GM23338 (cell line): ENCODE results near the gene IGSF22. TPM values are rescaled to one million over a fixed set of nuclear protein-coding genes. Genes with fewer than 3 reads are reported as not detected.

Experiments used
- ATAC-seq: fragments of 200-7000 bp; cut with Tn5 transposase; 3 replicates; pipeline ENCODE4 v1.9.1; 2020
- DNase-seq: peaks from one replicate; pipeline ENCODE4 v3.0.0-alpha.2; 2015; ENCODE audit warnings: low spot score
- H2AFZ ChIP-seq: fragments of 200-600 bp; sonication (generic); 2 replicates; pipeline ENCODE4 v1.8.0; 2016; ENCODE audit warnings: antibody characterized with exemption, mild to moderate bottlenecking, moderate library complexity
- H3F3A ChIP-seq: fragments of 200-600 bp; sonication (generic); replicated peaks from 2 replicates; pipeline ENCODE4 v1.8.0; 2017; ENCODE audit warnings: antibody characterized with exemption, mixed run types, low read depth
- H3K27ac ChIP-seq: fragments of 200-600 bp; sonication (generic); 2 replicates; pipeline ENCODE4 v1.6.1; 2016; ENCODE audit warnings: low read depth
- H3K27me3 ChIP-seq: fragments of 200-600 bp; sonication (generic); 2 replicates; pipeline ENCODE4 v1.8.0; 2016; ENCODE audit warnings: mild to moderate bottlenecking, mixed run types, moderate library complexity; ENCODE audit not compliant: insufficient read depth
- H3K36me3 ChIP-seq: fragments of 200-600 bp; sonication (generic); 2 replicates; pipeline ENCODE4 v1.8.0; 2016; ENCODE audit warnings: mild to moderate bottlenecking; ENCODE audit not compliant: insufficient read depth
- H3K4me1 ChIP-seq: fragments of 200-600 bp; sonication (generic); 2 replicates; pipeline ENCODE4 v1.8.0; 2016; ENCODE audit warnings: mild to moderate bottlenecking, moderate library complexity; ENCODE audit not compliant: insufficient read depth
- H3K4me2 ChIP-seq: fragments of 200-600 bp; sonication (generic); 2 replicates; pipeline ENCODE4 v1.7.1; 2017; ENCODE audit warnings: mixed run types
- H3K4me3 ChIP-seq: fragments of 200-600 bp; sonication (generic); 2 replicates; pipeline ENCODE4 v1.6.1; 2016; ENCODE audit warnings: mixed run types
- H3K79me2 ChIP-seq: fragments of 200-600 bp; sonication (generic); replicated peaks from 2 replicates; pipeline ENCODE4 v1.8.0; 2017; ENCODE audit warnings: mild to moderate bottlenecking; ENCODE audit not compliant: insufficient read depth
- H3K9me2 ChIP-seq: fragments of 200-600 bp; sonication (generic); 2 replicates; pipeline ENCODE4 v1.8.0; 2017; ENCODE audit not compliant: insufficient read depth
- H4K20me1 ChIP-seq: fragments of 200-600 bp; sonication (generic); replicated peaks from 2 replicates; pipeline ENCODE4 v1.8.0; 2017; ENCODE audit warnings: mild to moderate bottlenecking; ENCODE audit not compliant: insufficient read depth
- H3K27ac Mint-ChIP-seq: 2 replicates; pipeline ENCODE4 v1.8.0; 2020; ENCODE audit warnings: inconsistent platforms, mild to moderate bottlenecking, moderate library complexity, mixed read lengths
- H3K27me3 Mint-ChIP-seq: 3 replicates; pipeline ENCODE4 v1.8.0; 2022; ENCODE audit warnings: low read depth, mild to moderate bottlenecking, moderate library complexity, mixed read lengths, inconsistent platforms; ENCODE audit not compliant: insufficient read depth, poor library complexity
- H3K36me3 Mint-ChIP-seq: 3 replicates; pipeline ENCODE4 v1.8.0; 2021; ENCODE audit warnings: low read depth, mild to moderate bottlenecking, inconsistent platforms, moderate library complexity, mixed read lengths
- H3K4me1 Mint-ChIP-seq: 3 replicates; pipeline ENCODE4 v1.8.0; 2020; ENCODE audit warnings: mild to moderate bottlenecking, inconsistent platforms, mixed read lengths
- H3K4me3 Mint-ChIP-seq: 3 replicates; pipeline ENCODE4 v1.8.0; 2021; ENCODE audit warnings: moderate library complexity, mild to moderate bottlenecking, inconsistent platforms, mixed read lengths
- H3K9me3 Mint-ChIP-seq: 3 replicates; pipeline ENCODE4 v1.8.0; 2020; ENCODE audit warnings: moderate library complexity, mild to moderate bottlenecking, inconsistent platforms, mixed read lengths
- CTCF ChIP-seq, 2 experiments: fragments of 200-600 bp in 1 of 2; sonication (generic) in 1 of 2; conservative IDR thresholded peaks; 2 replicates each; pipeline versions ENCODE4 v1.5.1 to v1.6.1; 2016 to 2017; ENCODE audit warnings: antibody characterized with exemption in 2 of 2, low read depth in 2 of 2, mild to moderate bottlenecking in 2 of 2, moderate library complexity in 1 of 2
- EZH2 ChIP-seq: fragments of 200-600 bp; sonication (generic); IDR thresholded peaks from one replicate; pipeline ENCODE4 v1.8.0; 2017; ENCODE audit warnings: antibody characterized with exemption, mild to moderate bottlenecking, low read depth; ENCODE audit not compliant: unreplicated experiment
- NANOG ChIP-seq: IDR thresholded peaks from 2 replicates; pipeline ENCODE4 v1.6.1; 2016; ENCODE audit warnings: antibody characterized with exemption, borderline replicate concordance
- REST ChIP-seq: IDR thresholded peaks from one replicate; pipeline ENCODE4 v1.6.1; 2018; ENCODE audit warnings: antibody characterized with exemption; ENCODE audit not compliant: unreplicated experiment
- ZNF114 ChIP-seq: fragments of 250-450 bp; sonication (Bioruptor Pico); IDR thresholded peaks from 2 replicates; pipeline ENCODE4 v1.5.0; 2020; ENCODE audit warnings: mild to moderate bottlenecking, moderate library complexity
- ZNF462 ChIP-seq: fragments of 250-450 bp; sonication (Bioruptor Pico); IDR thresholded peaks from 2 replicates; pipeline ENCODE4 v1.5.0; 2020; ENCODE audit warnings: mild to moderate bottlenecking, moderate library complexity
- polyA plus RNA-seq: library from polyadenylated mRNA; unstranded; fragments of >200 nt; fragmentation: Nextera tagmentation; extraction: Ambion mirVana; gene quantifications from 2 replicates; pipeline ENCODE4 v1.2.1, GENCODE V29; 2016
- total RNA-seq: library from RNA; depleted of rRNA; stranded (reverse); fragments of >200 nt; shearing (Covaris generic); gene quantifications from 2 replicates; pipeline ENCODE4 v1.2.3, GENCODE V29; 2014

Gene IGSF22
- total and polyA plus RNA-seq, 2 experiments from 2014 or later, result 0.37 TPM; not detected in 1

GRCh38 chr11:18700375-18700774, 25.6 kb downstream of the IGSF22 start:
- H3K4me3 Mint-ChIP-seq, result peak overlapping the region; percentile 76; the same call in 2 of the 3 replicates
- peaks cover 14% of the 10 kb centered on the region; the same call in 2 of the 3 replicates for H3K4me1 Mint-ChIP-seq
- no peaks in the 10 kb centered on the region for H3K9me2 ChIP-seq
- H3K9me3 Mint-ChIP-seq, result no peaks in the 10 kb centered on the region
- no peak overlapping the region for H3K4me3 ChIP-seq
- ATAC-seq (no peak), DNase-seq (no peak)
- H3K36me3 Mint-ChIP-seq, result no peaks in the 10 kb centered on the region; the same call in 2 of the 3 replicates
- no peak overlapping the region for H3K27ac Mint-ChIP-seq
- no peaks in the 10 kb centered on the region for H3K79me2 ChIP-seq
- no peak overlapping the region for H3K27ac ChIP-seq
- peaks cover 13% of the 10 kb centered on the region for H3K27me3 Mint-ChIP-seq
- no peak overlapping the region for H2AFZ ChIP-seq
- peaks cover 27% of the 10 kb centered on the region for H3K27me3 ChIP-seq
- TF ChIP-seq EZH2, result no peak
- no peak for TF ChIP-seq NANOG
- TF ChIP-seq CTCF (conservative IDR thresholded peaks at IDR 0.05; ENCODE audit: low read depth in 2 of 2), result no peak
- no peak for TF ChIP-seq REST
- TF ChIP-seq ZNF114 (CRISPR knock-in tag), result no peak
- TF ChIP-seq ZNF462 (CRISPR knock-in tag), result no peak
- no peak overlapping the region for H3K4me2 ChIP-seq
- no peaks in the 10 kb centered on the region for H3K36me3 ChIP-seq
- peaks cover 10% of the 10 kb centered on the region; the same call in 1 of the 2 replicates for H3K4me1 ChIP-seq
- no peaks in the 10 kb centered on the region for H4K20me1 ChIP-seq
- 0 out of 2 replicates have a peak, but pooled peaks cover 2% of the 10 kb centered on the region for H3F3A ChIP-seq
